Measurements from ENCODE around the gene NXN.

Gene NXN

GRCh38 chr17:979539-980405, at the start of gene NXN:
Gene NXN, minus strand, starts transcription at chr17:979776.
- DNase-seq = peak; percentile 63

DNA sequence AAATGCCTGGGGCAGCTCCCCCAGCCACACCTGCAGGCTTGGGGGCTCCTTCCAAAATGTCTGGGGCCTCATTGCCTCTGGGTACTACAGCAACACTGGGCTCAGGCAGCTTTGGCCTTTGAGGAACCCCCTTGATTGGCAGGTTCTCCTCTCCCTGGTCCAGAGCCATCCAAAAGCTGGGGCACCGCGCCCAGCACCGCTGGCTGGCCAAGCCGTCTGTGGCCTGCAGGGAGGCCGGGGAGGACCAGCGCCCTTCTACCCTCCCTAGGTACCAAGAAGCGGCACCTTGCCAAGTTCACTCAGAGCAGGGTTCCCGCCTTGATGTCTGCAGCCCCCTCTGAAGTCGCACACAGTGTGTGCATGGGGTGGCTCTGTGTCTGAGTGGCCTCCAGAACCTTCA, 47.5 kb upstream of the NXN start:
- DNase-seq = no peak

DNA sequence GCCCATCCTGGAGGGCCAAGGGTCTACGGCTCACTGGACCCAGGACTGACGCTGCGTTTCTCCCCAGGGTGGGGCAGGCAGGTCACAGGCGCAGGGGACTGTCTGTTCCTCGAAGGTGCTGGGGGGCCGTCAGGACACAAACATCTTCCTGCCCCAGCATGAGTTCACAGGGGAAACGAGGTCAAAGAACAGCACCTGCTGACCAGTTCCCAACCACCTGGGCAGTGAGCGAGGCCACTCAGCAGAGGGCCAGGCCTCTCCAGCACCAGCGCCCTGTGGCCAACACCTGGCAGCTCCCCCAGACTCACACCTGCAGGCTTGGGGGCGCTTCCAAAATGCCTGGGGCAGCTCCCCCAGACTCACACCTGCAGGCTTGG, 47.0 kb upstream of the NXN start:
- DNase-seq = no peak

DNA sequence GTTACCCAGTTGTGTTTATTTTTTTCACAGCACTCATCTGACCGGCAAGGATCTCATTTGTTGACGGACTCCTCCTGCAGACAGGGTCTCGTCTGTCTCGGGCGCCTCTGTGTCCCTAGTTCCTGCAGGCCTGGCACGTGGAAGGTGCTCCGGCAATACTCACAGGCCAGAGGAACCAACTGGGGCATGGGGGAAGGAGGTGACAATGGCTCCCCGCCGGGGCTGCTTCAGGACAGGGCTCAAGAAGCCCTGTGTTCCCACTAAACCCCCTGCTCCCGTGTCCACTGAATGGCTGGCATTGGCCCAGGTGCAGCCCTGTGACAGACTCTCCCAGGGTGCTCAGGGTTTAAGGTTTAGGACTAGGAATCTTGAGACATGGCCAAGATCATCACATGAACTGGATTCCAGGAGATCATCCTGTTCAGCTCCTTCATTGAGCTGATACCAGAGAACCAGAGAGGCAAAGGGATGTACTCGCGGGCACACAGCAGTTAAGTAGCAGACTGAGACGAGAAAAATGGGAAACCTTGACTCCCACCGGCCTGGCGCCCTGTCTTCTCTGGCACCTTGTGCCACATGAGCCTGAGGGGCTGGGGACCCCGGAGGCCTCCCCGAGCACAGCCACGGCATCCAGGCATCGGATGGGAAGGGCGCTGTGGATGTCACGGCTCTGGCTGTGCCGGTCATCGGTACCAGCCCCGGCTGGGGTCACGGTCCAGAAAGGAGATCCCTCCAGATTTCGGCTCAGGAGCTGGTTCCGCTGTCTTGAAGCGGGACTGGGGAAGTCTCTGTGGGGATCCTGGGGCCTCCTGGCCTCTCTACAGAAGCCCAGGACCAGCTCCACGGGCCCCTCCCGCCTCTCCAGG, 46.4 kb upstream of the NXN start:
- DNase-seq = no peak

GRCh38 chr17:1024076-1024475, 44.5 kb upstream of the NXN start:
- DNase-seq = no peak

- no peak for DNase-seq
Measured at GRCh38 chr17:1022278-1023024, 42.9 kb upstream of the NXN start.

DNA sequence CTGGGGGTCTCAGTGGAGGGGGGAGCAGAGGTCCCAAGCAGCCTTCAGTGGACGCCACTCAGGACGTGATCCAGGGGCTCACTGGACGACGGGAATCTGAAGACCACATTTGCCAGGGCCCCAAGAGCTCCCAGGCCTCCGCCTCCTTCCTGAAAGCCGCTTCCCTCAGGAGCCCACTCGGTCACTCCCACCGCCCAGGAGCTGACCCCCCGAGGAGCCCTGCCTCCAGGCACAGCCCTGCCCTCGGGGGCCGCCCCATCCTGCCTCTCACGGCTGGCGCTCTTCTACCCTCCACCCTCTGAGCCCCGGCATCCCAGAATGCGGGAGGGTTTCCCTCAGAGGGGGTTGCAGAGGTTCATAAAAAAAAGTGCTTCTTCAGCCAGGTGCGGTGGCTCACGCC, 41.6 kb upstream of the NXN start:
- no peak for DNase-seq

DNA sequence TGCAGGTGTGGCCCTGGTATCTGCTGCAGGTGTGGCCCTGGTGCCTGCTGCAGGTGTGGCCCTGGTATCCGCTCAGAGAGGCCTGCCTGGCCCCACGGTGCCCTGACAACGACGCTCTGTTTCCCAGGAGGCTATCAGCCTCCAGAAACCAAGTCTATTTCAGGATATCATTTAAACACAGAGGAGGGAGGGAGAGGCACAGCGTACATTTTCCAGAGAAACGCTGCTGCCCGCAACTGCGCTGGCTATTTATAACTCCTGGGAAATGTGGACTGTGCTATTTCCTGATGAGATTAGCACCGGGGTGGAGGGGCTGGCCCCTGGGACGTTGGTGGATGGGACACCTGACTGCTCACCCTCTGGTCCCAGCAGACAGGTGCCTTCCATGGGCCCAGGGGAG, 39.9 kb upstream of the NXN start:
- DNase-seq = no peak

- DNase-seq = no peak
Measured at GRCh38 chr17:1018547-1018946, 39.0 kb upstream of the NXN start.

DNA sequence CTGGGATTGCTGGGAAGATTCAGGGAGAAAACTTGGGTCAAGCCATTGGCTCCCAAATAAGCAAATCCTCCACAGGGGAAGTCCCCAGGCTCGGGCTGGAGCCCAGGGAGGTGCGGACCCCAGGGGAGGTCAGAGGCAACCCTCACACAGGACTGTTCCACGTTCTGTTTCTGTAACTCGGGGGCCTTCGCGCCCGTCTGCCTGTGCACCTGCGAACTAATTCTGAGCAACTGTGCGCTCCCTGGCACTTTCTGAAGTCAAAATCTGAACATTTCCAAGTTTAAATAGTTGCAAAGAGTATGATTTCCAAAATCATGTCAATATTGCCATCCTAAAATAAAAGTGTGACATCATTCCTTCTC, 34.1 kb upstream of the NXN start:
- no peak for DNase-seq

GRCh38 chr17:1012823-1013728, 33.5 kb upstream of the NXN start:
- DNase-seq = peak; percentile 28

DNA sequence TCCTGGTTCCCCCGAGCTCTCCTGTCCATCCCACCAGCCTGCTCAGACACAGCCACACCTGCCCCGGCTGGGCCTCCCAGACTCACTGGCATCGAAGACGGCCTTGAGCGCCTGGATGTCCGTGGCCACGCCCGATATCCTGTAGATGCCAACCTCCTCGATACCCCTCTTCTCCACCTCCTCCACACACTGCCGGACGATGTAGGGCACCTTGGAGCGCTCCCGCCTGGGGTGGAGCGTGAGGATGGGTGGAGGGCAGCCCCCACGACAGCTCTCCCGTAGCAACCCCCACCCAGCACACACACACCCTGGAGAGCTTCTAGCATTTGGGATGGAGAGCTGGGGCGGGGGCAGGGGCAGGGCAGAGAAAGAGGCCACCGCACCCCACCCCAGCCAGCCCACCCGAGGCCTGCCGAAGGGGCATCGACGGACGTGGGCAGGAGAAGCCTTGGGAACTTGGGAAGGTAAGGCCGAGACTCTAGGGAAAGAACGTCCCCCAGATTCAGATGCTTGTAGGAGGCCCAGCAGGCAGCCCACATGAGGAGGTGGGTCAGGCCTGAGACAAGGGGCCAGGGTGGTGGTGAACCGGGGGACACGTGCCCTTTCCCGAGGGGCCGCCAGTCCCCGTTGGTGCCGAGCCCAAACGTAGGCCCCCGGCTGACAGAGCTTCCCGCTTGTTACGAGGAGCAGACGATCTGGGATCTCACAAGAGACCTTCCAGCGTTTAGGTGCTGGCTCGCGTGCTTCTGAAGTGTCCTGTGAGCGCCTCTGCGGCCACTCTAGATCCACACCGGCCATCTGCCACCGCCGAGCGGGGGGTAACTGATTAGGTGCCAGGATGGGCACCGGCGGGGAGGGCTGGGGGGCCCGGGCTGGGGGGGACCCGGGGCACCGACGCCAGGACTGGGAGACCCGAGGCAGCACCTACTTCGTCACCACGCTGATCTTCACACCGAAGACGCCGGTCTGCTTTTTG, 32.5 kb upstream of the NXN start:
- DNase-seq = peak; percentile 29

DNA sequence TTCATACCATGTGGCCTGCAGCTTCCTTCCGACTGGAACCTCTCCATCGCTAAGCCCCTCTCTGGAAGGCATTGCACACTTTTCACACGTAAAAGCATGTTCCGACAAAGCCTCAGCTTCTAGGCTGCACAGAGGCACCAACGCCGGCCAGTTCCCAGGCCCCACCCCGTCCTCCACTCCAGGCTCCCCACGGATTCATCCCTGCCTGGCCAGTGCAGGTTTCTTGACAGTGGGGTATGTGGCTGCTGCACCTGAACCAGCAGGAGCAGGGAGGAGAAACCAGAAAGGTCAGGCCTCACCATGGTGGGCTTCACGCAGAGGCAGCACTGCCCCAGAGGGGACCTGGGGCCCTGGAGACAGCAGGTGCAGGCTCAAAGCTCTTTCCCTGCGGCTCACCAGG, 31.6 kb upstream of the NXN start:
- DNase-seq = no peak

- no peak for DNase-seq
Measured at GRCh38 chr17:1010586-1010985, 31.0 kb upstream of the NXN start.

- DNase-seq = no peak
Measured at GRCh38 chr17:1010086-1010450, 30.5 kb upstream of the NXN start.

DNA sequence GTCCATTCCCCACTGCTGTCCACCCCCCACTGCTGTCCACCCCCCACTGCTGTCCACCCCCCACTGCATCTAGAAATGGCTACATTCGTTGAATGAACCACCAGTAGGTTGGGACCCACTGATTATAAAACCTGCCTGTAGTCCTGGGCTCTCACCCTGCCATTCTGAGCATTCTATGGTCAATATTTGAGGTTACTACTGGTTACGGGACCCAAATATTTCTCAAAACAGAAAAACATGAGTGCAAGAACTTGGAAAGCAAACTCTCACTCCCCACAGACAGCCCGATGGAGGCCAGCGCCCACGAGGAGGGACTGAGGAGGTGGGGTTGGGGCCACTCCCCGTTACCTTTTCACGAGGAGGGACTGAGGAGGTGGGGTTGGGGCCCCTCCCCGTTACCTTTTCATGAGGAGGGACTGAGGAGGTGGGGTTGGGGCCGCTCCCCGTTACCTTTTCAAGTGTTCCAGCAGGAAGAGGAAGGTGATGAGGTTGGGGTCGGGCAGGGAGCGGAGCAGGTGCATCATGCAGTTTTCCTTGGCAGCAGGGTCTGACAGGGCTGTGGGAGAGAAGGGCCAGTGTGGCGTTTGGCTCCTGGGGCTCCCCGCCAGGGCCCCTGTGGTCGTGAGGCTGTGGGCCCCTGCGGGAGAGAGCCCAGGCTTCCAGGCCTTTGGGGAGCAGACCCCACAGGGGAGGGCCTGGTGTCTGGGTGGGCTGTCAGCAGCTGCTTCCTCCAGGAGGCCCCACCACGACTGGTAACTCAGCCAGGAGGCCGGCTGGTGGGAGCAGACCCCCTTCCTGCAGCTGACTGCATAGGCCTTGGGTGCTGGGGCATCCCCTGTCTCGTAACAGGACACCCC, 29.9 kb upstream of the NXN start:
- no peak for DNase-seq

GRCh38 chr17:1008008-1008761, 28.6 kb upstream of the NXN start:
- no peak for DNase-seq

GRCh38 chr17:1007310-1008007, 27.9 kb upstream of the NXN start:
- no peak for DNase-seq

DNA sequence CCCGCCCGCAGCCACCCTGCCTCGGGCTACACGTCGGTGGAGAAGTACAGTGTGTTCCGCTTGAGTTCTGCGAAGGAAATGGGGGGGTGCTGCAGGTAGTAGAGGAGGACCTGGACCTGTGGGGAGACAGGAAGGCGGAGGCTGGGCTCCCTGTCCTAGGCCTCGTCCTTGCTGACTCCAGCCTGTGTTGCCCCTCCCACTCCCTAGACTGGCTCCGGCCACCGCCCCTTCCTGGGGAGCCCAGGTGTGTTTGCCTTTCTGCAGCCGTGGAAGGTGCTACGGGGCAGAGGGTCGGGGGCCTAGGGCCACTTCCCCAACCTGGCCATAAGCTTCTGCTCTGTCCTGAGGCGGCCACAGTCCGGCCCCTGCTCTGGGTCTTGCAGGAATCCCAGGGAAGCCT, 26.5 kb upstream of the NXN start:
- DNase-seq = no peak

Measured in NCI-H1092 treated with DMSO at 0.1 percent for 48 hours (cell line).